HEK293 (cell line): Measurements from ENCODE around the gene GTPBP3.

ENCODE experiments used
- FEZF1 ChIP-seq: fragments of 450-650 bp; formaldehyde crosslinking; IDR thresholded peaks from 2 replicates; pipeline ENCODE4 v1.5.1; 2016; ENCODE audit warnings: missing biosample characterization, missing genetic modification characterization
- GLI2 ChIP-seq: fragments of 450-650 bp; formaldehyde crosslinking; IDR thresholded peaks from 2 replicates; pipeline ENCODE4; 2017; ENCODE audit warnings: missing biosample characterization, missing genetic modification characterization, low read depth, borderline replicate concordance
- HOXC10 ChIP-seq: sonication (generic); formaldehyde crosslinking; IDR thresholded peaks from 2 replicates; pipeline ENCODE4 v1.8.1; 2023; ENCODE audit warnings: mild to moderate bottlenecking, missing genetic modification reagents
- MEIS1 ChIP-seq: sonication (generic); formaldehyde crosslinking; IDR thresholded peaks from 2 replicates; pipeline ENCODE4 v1.8.1; 2022; ENCODE audit warnings: missing genetic modification reagents, mild to moderate bottlenecking, borderline replicate concordance
- SP7 ChIP-seq: fragments of 450-650 bp; formaldehyde crosslinking; IDR thresholded peaks from 2 replicates; pipeline ENCODE4 v1.5.1; 2016; ENCODE audit warnings: missing biosample characterization, missing genetic modification characterization
- YY2 ChIP-seq: fragments of 450-650 bp; formaldehyde crosslinking; IDR thresholded peaks from 2 replicates; pipeline ENCODE4 v1.5.1; 2016; ENCODE audit warnings: missing biosample characterization, missing genetic modification characterization
- ZBTB1 ChIP-seq: fragments of 450-650 bp; formaldehyde crosslinking; IDR thresholded peaks from 2 replicates; pipeline ENCODE4 v1.5.1; 2016; ENCODE audit warnings: missing biosample characterization, missing genetic modification characterization
- ZBTB7A ChIP-seq: fragments of 450-650 bp; formaldehyde crosslinking; IDR thresholded peaks from 2 replicates; pipeline ENCODE4 v1.5.1; 2016; ENCODE audit warnings: low read depth, missing biosample characterization, missing genetic modification characterization
- ZIC2 ChIP-seq: fragments of 450-650 bp; formaldehyde crosslinking; IDR thresholded peaks from 2 replicates; pipeline ENCODE4 v1.5.1; 2016; ENCODE audit warnings: missing biosample characterization, missing genetic modification characterization
- ZNF214 ChIP-seq: fragments of 450-650 bp; formaldehyde crosslinking; IDR thresholded peaks from 2 replicates; pipeline ENCODE4 v1.5.1; 2017; ENCODE audit warnings: missing biosample characterization, mild to moderate bottlenecking, missing genetic modification characterization, borderline replicate concordance
- ZNF324 ChIP-seq: fragments of 450-650 bp; formaldehyde crosslinking; IDR thresholded peaks from 2 replicates; pipeline ENCODE4 v1.5.1; 2016; ENCODE audit warnings: missing biosample characterization, missing genetic modification characterization
- ZNF335 ChIP-seq: fragments of 450-650 bp; formaldehyde crosslinking; conservative IDR thresholded peaks from 2 replicates; pipeline ENCODE4 v1.5.1; 2016; ENCODE audit warnings: missing biosample characterization, missing genetic modification characterization
- ZNF354C ChIP-seq: fragments of 450-650 bp; formaldehyde crosslinking; IDR thresholded peaks from 2 replicates; pipeline ENCODE4 v1.5.1; 2016; ENCODE audit warnings: missing biosample characterization, missing genetic modification characterization, low read depth, borderline replicate concordance
- ZNF404 ChIP-seq: fragments of 450-650 bp; formaldehyde crosslinking; IDR thresholded peaks from 2 replicates; pipeline ENCODE4 v1.5.1; 2017; ENCODE audit warnings: missing biosample characterization, missing genetic modification characterization
- ZNF48 ChIP-seq: fragments of 450-650 bp; formaldehyde crosslinking; IDR thresholded peaks from 2 replicates; pipeline ENCODE4 v1.5.1; 2016; ENCODE audit warnings: missing biosample characterization, missing genetic modification characterization
- ZNF677 ChIP-seq: fragments of 450-650 bp; IDR thresholded peaks from 2 replicates; pipeline ENCODE4 v1.5.0; 2018; ENCODE audit warnings: missing biosample characterization, mild to moderate bottlenecking, missing genetic modification characterization, moderate library complexity
- ZNF791 ChIP-seq: fragments of 450-650 bp; formaldehyde crosslinking; IDR thresholded peaks from 2 replicates; pipeline ENCODE4 v1.5.1; 2016; ENCODE audit warnings: missing biosample characterization, missing genetic modification characterization
- TF ChIP-seq, protein P1 (sequence below): fragments of 450-650 bp; formaldehyde crosslinking; IDR thresholded peaks from 2 replicates; pipeline ENCODE4 v1.5.1; 2016; ENCODE audit warnings: missing biosample characterization, missing genetic modification characterization
- TF ChIP-seq, protein P2 (sequence below): fragments of 450-650 bp; formaldehyde crosslinking; IDR thresholded peaks from 2 replicates; pipeline ENCODE4 v1.5.0; 2017; ENCODE audit warnings: missing biosample characterization, missing genetic modification characterization, borderline replicate concordance
- TF ChIP-seq, protein P3 (sequence below): fragments of 450-650 bp; IDR thresholded peaks from 2 replicates; pipeline ENCODE4 v1.5.1; 2018; ENCODE audit warnings: missing biosample characterization, missing genetic modification characterization
- TF ChIP-seq, protein P4 (sequence below): fragments of 450-650 bp; formaldehyde crosslinking; IDR thresholded peaks from 2 replicates; pipeline ENCODE4 v1.5.1; 2017; ENCODE audit warnings: missing biosample characterization, missing genetic modification characterization
- TF ChIP-seq, protein P5 (sequence below): fragments of 450-650 bp; formaldehyde crosslinking; IDR thresholded peaks from 2 replicates; pipeline ENCODE4 v1.5.1; 2016; ENCODE audit warnings: missing biosample characterization, missing genetic modification characterization
- TF ChIP-seq, protein P6 (sequence below): fragments of 450-650 bp; formaldehyde crosslinking; IDR thresholded peaks from 2 replicates; pipeline ENCODE4 v1.5.1; 2016; ENCODE audit warnings: missing biosample characterization, missing genetic modification characterization
- TF ChIP-seq, protein P7 (sequence below): fragments of 450-650 bp; formaldehyde crosslinking; IDR thresholded peaks from 2 replicates; pipeline ENCODE4 v1.5.1; 2016; ENCODE audit warnings: missing biosample characterization, missing genetic modification characterization

Gene GTPBP3

DNA sequence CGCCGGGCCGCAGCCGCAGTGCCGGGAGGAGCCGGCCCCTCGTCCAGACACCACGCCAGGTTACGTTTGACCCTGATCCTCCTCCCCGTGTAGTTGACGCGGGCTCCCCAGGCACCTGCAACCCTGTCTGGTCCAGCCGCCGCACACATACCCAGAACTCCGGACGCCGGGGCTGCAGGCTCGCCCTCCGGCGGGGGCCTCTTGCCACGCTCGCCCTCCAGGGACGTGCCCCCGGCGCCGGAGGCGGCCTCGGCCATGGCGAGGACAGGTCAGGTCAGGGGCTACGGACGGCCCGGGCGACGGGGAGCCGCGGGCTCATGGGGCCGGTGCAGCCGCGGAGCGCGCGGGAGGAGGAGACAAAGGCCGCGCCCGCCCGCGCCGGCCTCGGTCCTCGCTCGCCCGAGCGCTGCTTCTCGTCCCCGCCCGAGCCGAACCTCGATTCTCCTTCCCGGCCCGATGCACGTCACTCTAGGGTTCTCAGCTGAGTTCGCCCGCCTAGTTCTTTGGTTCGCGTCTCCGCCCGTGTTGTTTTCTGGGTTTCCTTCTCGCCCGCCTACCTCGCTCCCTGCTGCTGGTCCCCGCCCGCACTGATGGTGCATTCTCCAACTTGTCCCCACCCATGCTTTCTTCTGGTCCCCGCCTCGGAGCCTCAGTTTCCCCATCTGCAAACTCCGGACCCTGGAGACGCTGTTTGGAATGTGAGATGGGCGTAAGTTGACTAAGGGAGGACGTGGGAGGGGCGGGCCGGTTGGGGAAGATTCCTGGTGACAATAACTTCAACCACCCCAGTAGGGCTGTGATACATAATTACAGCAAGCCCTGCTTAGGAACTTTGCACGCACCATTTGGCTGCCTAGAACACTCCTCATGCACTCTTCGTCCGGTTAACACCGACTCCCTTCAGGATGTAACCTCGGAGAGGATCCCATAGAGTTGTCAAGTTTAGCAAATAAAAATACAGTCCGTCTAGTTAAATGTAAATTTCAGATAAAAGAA lies 2.6 kb upstream of the GTPBP3 start, which contains the start of gene ANO8 (continued):
- TF ChIP-seq, protein P1, sequence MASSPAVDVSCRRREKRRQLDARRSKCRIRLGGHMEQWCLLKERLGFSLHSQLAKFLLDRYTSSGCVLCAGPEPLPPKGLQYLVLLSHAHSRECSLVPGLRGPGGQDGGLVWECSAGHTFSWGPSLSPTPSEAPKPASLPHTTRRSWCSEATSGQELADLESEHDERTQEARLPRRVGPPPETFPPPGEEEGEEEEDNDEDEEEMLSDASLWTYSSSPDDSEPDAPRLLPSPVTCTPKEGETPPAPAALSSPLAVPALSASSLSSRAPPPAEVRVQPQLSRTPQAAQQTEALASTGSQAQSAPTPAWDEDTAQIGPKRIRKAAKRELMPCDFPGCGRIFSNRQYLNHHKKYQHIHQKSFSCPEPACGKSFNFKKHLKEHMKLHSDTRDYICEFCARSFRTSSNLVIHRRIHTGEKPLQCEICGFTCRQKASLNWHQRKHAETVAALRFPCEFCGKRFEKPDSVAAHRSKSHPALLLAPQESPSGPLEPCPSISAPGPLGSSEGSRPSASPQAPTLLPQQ: peak; percentile 97
- TF ChIP-seq ZNF48 (tag by site-specific recombination) (no peak), SP7 (peak; percentile 97), MEIS1 (no peak), ZNF677 (tag by site-specific recombination) (peak; percentile 82), FEZF1 (tag by site-specific recombination) (peak; percentile 45), HOXC10 (CRISPR knock-in tag) (peak; percentile 95), ZNF404 (tag by site-specific recombination) (no peak), ZNF354C (tag by site-specific recombination) (no peak), ZNF335 (peak; percentile 84), YY2 (tag by site-specific recombination) (peak; percentile 68; the same call in 1 of the 2 replicates), ZNF791 (peak; percentile 16; the same call in 1 of the 2 replicates), ZBTB1 (tag by site-specific recombination) (no peak), ZIC2 (tag by site-specific recombination) (peak; percentile 79), ZBTB7A (tag by site-specific recombination) (peak; percentile 96), GLI2 (tag by site-specific recombination) (no peak), ZNF214 (tag by site-specific recombination) (no peak), ZNF324 (tag by site-specific recombination) (peak; percentile 99)
- TF ChIP-seq, protein P2, sequence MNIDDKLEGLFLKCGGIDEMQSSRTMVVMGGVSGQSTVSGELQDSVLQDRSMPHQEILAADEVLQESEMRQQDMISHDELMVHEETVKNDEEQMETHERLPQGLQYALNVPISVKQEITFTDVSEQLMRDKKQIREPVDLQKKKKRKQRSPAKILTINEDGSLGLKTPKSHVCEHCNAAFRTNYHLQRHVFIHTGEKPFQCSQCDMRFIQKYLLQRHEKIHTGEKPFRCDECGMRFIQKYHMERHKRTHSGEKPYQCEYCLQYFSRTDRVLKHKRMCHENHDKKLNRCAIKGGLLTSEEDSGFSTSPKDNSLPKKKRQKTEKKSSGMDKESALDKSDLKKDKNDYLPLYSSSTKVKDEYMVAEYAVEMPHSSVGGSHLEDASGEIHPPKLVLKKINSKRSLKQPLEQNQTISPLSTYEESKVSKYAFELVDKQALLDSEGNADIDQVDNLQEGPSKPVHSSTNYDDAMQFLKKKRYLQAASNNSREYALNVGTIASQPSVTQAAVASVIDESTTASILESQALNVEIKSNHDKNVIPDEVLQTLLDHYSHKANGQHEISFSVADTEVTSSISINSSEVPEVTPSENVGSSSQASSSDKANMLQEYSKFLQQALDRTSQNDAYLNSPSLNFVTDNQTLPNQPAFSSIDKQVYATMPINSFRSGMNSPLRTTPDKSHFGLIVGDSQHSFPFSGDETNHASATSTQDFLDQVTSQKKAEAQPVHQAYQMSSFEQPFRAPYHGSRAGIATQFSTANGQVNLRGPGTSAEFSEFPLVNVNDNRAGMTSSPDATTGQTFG (tag by site-specific recombination): peak; percentile 79; the same call in 1 of the 2 replicates
- TF ChIP-seq, protein P3, sequence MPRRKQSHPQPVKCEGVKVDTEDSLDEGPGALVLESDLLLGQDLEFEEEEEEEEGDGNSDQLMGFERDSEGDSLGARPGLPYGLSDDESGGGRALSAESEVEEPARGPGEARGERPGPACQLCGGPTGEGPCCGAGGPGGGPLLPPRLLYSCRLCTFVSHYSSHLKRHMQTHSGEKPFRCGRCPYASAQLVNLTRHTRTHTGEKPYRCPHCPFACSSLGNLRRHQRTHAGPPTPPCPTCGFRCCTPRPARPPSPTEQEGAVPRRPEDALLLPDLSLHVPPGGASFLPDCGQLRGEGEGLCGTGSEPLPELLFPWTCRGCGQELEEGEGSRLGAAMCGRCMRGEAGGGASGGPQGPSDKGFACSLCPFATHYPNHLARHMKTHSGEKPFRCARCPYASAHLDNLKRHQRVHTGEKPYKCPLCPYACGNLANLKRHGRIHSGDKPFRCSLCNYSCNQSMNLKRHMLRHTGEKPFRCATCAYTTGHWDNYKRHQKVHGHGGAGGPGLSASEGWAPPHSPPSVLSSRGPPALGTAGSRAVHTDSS (tag by site-specific recombination): peak; percentile 82
- TF ChIP-seq, protein P4, sequence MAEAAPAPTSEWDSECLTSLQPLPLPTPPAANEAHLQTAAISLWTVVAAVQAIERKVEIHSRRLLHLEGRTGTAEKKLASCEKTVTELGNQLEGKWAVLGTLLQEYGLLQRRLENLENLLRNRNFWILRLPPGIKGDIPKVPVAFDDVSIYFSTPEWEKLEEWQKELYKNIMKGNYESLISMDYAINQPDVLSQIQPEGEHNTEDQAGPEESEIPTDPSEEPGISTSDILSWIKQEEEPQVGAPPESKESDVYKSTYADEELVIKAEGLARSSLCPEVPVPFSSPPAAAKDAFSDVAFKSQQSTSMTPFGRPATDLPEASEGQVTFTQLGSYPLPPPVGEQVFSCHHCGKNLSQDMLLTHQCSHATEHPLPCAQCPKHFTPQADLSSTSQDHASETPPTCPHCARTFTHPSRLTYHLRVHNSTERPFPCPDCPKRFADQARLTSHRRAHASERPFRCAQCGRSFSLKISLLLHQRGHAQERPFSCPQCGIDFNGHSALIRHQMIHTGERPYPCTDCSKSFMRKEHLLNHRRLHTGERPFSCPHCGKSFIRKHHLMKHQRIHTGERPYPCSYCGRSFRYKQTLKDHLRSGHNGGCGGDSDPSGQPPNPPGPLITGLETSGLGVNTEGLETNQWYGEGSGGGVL (tag by site-specific recombination): peak; percentile 90
- TF ChIP-seq, protein P5, sequence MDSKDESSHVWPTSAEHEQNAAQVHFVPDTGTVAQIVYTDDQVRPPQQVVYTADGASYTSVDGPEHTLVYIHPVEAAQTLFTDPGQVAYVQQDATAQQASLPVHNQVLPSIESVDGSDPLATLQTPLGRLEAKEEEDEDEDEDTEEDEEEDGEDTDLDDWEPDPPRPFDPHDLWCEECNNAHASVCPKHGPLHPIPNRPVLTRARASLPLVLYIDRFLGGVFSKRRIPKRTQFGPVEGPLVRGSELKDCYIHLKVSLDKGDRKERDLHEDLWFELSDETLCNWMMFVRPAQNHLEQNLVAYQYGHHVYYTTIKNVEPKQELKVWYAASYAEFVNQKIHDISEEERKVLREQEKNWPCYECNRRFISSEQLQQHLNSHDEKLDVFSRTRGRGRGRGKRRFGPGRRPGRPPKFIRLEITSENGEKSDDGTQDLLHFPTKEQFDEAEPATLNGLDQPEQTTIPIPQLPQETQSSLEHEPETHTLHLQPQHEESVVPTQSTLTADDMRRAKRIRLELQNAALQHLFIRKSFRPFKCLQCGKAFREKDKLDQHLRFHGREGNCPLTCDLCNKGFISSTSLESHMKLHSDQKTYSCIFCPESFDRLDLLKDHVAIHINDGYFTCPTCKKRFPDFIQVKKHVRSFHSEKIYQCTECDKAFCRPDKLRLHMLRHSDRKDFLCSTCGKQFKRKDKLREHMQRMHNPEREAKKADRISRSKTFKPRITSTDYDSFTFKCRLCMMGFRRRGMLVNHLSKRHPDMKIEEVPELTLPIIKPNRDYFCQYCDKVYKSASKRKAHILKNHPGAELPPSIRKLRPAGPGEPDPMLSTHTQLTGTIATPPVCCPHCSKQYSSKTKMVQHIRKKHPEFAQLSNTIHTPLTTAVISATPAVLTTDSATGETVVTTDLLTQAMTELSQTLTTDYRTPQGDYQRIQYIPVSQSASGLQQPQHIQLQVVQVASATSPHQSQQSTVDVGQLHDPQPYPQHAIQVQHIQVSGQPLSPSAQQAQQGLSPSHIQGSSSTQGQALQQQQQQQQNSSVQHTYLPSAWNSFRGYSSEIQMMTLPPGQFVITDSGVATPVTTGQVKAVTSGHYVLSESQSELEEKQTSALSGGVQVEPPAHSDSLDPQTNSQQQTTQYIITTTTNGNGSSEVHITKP (tag by site-specific recombination): peak; percentile 97
- TF ChIP-seq, protein P6, sequence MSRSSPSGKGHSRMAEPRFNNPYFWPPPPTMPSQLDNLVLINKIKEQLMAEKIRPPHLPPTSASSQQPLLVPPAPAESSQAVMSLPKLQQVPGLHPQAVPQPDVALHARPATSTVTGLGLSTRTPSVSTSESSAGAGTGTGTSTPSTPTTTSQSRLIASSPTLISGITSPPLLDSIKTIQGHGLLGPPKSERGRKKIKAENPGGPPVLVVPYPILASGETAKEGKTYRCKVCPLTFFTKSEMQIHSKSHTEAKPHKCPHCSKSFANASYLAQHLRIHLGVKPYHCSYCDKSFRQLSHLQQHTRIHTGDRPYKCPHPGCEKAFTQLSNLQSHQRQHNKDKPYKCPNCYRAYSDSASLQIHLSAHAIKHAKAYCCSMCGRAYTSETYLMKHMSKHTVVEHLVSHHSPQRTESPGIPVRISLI (tag by site-specific recombination): no peak
- TF ChIP-seq, protein P7, sequence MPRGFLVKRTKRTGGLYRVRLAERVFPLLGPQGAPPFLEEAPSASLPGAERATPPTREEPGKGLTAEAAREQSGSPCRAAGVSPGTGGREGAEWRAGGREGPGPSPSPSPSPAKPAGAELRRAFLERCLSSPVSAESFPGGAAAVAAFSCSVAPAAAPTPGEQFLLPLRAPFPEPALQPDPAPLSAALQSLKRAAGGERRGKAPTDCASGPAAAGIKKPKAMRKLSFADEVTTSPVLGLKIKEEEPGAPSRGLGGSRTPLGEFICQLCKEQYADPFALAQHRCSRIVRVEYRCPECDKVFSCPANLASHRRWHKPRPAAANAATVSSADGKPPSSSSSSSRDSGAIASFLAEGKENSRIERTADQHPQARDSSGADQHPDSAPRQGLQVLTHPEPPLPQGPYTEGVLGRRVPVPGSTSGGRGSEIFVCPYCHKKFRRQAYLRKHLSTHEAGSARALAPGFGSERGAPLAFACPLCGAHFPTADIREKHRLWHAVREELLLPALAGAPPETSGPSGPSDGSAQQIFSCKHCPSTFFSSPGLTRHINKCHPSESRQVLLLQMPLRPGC (tag by site-specific recombination): peak; percentile 95
